Measurements from ENCODE around the gene FZD7.

The FZD7 gene

DNA sequence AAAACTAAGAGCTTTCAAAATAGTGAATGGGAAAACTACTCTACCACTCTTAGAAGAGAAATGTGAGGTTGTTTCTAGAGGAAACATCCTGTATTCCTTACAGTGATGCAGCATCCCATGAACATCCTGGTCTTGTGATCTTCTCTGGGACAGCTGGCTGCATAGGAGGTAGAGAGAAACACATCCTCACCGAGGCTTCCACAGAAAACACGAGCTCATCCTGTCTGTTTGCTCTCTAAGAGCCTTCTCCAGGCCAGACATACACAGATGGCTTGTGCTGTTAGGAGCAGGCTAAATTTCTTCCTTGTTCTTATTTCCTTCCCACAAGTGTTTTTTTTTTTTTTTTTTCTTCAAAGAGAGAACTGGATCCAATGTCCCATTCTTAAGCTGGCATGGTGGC, 14.7 kb upstream of the FZD7 start:
- TF ChIP-seq, protein P1, sequence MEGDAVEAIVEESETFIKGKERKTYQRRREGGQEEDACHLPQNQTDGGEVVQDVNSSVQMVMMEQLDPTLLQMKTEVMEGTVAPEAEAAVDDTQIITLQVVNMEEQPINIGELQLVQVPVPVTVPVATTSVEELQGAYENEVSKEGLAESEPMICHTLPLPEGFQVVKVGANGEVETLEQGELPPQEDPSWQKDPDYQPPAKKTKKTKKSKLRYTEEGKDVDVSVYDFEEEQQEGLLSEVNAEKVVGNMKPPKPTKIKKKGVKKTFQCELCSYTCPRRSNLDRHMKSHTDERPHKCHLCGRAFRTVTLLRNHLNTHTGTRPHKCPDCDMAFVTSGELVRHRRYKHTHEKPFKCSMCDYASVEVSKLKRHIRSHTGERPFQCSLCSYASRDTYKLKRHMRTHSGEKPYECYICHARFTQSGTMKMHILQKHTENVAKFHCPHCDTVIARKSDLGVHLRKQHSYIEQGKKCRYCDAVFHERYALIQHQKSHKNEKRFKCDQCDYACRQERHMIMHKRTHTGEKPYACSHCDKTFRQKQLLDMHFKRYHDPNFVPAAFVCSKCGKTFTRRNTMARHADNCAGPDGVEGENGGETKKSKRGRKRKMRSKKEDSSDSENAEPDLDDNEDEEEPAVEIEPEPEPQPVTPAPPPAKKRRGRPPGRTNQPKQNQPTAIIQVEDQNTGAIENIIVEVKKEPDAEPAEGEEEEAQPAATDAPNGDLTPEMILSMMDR (IDR thresholded peaks at IDR 0.05): no peak
- no peak overlapping the region for H3K4me3 ChIP-seq (ENCODE audit: low read depth in 1 of 2, low read length in 1 of 2)
- peaks cover 15% of the 10 kb centered on the region for H3K27me3 ChIP-seq

GRCh38 chr2:202019689-202020450, 13.8 kb upstream of the FZD7 start:
- TF ChIP-seq, protein P1 (IDR thresholded peaks at IDR 0.05): no peak
- Histone ChIP-seq H3K27ac (no peak overlapping the region), H3K27me3 (peaks cover 24% of the 10 kb centered on the region), H3K9me3 (no peaks in the 10 kb centered on the region), H3K36me3 (no peaks in the 10 kb centered on the region), H3K4me1 (ENCODE audit: control insufficient read depth in 1 of 2, insufficient read depth in 1 of 2, low read depth in 1 of 2, low read length in 1 of 2) (no peaks in the 10 kb centered on the region), H3K4me3 (ENCODE audit: low read depth in 1 of 2, low read length in 1 of 2) (no peak overlapping the region)

More for the DNA sequence above, 14.7 kb upstream of the FZD7 start:
- Histone ChIP-seq H3K9me3 (no peaks in the 10 kb centered on the region), H3K27ac (no peak overlapping the region), H3K36me3 (no peaks in the 10 kb centered on the region), H3K4me1 (ENCODE audit: control insufficient read depth in 1 of 2, insufficient read depth in 1 of 2, low read depth in 1 of 2, low read length in 1 of 2) (no peaks in the 10 kb centered on the region)

GRCh38 chr2:202022755-202023154, 10.9 kb upstream of the FZD7 start:
- Histone ChIP-seq H3K9me3 (no peaks in the 10 kb centered on the region), H3K36me3 (no peaks in the 10 kb centered on the region), H3K27me3 (peaks cover 24% of the 10 kb centered on the region), H3K27ac (no peak overlapping the region), H3K4me1 (ENCODE audit: control insufficient read depth in 1 of 2, insufficient read depth in 1 of 2, low read depth in 1 of 2, low read length in 1 of 2) (no peaks in the 10 kb centered on the region), H3K4me3 (ENCODE audit: low read depth in 1 of 2, low read length in 1 of 2) (no peak overlapping the region)
- TF ChIP-seq, protein P1 (IDR thresholded peaks at IDR 0.05): no peak

DNA sequence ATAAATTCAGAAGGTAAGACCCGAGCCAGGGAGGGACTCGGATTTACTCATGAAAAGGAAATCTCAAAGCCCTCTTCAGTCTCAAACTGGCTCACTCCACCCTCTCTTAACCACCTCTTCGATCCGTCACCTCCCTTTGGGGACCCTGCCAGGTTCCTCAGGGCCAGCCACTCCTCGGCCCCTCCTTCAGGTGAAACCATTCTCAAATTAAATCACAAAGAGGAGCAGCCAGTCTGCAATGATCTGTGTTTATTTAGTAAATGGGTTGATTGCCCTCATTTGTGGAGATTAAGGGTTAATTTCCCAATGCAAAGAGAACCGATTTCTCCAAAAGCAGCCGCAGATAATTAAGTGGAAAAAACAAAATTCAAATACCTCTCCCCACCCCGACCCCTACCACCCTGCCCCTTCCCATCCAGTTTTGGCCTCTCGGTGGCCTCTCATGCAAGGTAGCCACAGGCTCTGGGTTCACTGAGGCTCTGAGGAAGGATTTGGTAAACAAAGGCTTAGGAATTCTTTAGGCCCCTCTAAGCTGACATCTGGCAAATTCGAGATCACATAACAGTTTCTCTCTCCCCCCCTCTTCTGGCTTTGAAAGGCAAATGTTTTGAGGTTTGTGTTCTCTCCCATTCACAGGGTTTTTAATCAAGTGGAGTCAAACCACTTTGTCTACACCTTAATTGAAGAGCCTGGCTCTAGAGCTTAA, 10.3 kb upstream of the FZD7 start:
- no peak overlapping the region for H3K4me3 ChIP-seq (ENCODE audit: low read depth in 1 of 2, low read length in 1 of 2)
- no peak overlapping the region for H3K27ac ChIP-seq
- no peaks in the 10 kb centered on the region for H3K4me1 ChIP-seq (ENCODE audit: control insufficient read depth in 1 of 2, insufficient read depth in 1 of 2, low read depth in 1 of 2, low read length in 1 of 2)
- H3K36me3 ChIP-seq: no peaks in the 10 kb centered on the region
- TF ChIP-seq, protein P1 (IDR thresholded peaks at IDR 0.05): no peak
- H3K27me3 ChIP-seq: peaks cover 23% of the 10 kb centered on the region
- H3K9me3 ChIP-seq: no peaks in the 10 kb centered on the region

- peaks cover 19% of the 10 kb centered on the region for H3K27me3 ChIP-seq
These were observed 9.8 kb upstream of the FZD7 start for GRCh38 chr2:202023904-202024266.

More at GRCh38 chr2:202023904-202024266, 9.8 kb upstream of the FZD7 start:
- TF ChIP-seq, protein P1 (IDR thresholded peaks at IDR 0.05): no peak
- no peaks in the 10 kb centered on the region for H3K36me3 ChIP-seq
- H3K4me3 ChIP-seq (ENCODE audit: low read depth in 1 of 2, low read length in 1 of 2): no peak overlapping the region
- H3K9me3 ChIP-seq: no peaks in the 10 kb centered on the region
- no peak overlapping the region for H3K27ac ChIP-seq
- no peaks in the 10 kb centered on the region for H3K4me1 ChIP-seq (ENCODE audit: control insufficient read depth in 1 of 2, insufficient read depth in 1 of 2, low read depth in 1 of 2, low read length in 1 of 2)

Measured in neutrophil (primary cell).